GM23338 (cell line): ENCODE results near the gene ZBTB20. TPM values are rescaled to one million over a fixed set of nuclear protein-coding genes. Genes with fewer than 3 reads are reported as not detected.

ENCODE experiments used
- ATAC-seq: fragments of 200-7000 bp; cut with Tn5 transposase; 3 replicates; pipeline ENCODE4 v1.9.1; 2020
- DNase-seq: peaks from one replicate; pipeline ENCODE4 v3.0.0-alpha.2; 2015; ENCODE audit warnings: low spot score
- H2AFZ ChIP-seq: fragments of 200-600 bp; sonication (generic); 2 replicates; pipeline ENCODE4 v1.8.0; 2016; ENCODE audit warnings: antibody characterized with exemption, mild to moderate bottlenecking, moderate library complexity
- H3F3A ChIP-seq: fragments of 200-600 bp; sonication (generic); replicated peaks from 2 replicates; pipeline ENCODE4 v1.8.0; 2017; ENCODE audit warnings: antibody characterized with exemption, mixed run types, low read depth
- H3K27ac ChIP-seq: fragments of 200-600 bp; sonication (generic); 2 replicates; pipeline ENCODE4 v1.6.1; 2016; ENCODE audit warnings: low read depth
- H3K27me3 ChIP-seq: fragments of 200-600 bp; sonication (generic); 2 replicates; pipeline ENCODE4 v1.8.0; 2016; ENCODE audit warnings: mild to moderate bottlenecking, mixed run types, moderate library complexity; ENCODE audit not compliant: insufficient read depth
- H3K36me3 ChIP-seq: fragments of 200-600 bp; sonication (generic); 2 replicates; pipeline ENCODE4 v1.8.0; 2016; ENCODE audit warnings: mild to moderate bottlenecking; ENCODE audit not compliant: insufficient read depth
- H3K4me1 ChIP-seq: fragments of 200-600 bp; sonication (generic); 2 replicates; pipeline ENCODE4 v1.8.0; 2016; ENCODE audit warnings: mild to moderate bottlenecking, moderate library complexity; ENCODE audit not compliant: insufficient read depth
- H3K4me2 ChIP-seq: fragments of 200-600 bp; sonication (generic); 2 replicates; pipeline ENCODE4 v1.7.1; 2017; ENCODE audit warnings: mixed run types
- H3K4me3 ChIP-seq: fragments of 200-600 bp; sonication (generic); 2 replicates; pipeline ENCODE4 v1.6.1; 2016; ENCODE audit warnings: mixed run types
- H3K79me2 ChIP-seq: fragments of 200-600 bp; sonication (generic); replicated peaks from 2 replicates; pipeline ENCODE4 v1.8.0; 2017; ENCODE audit warnings: mild to moderate bottlenecking; ENCODE audit not compliant: insufficient read depth
- H3K9me2 ChIP-seq: fragments of 200-600 bp; sonication (generic); 2 replicates; pipeline ENCODE4 v1.8.0; 2017; ENCODE audit not compliant: insufficient read depth
- H4K20me1 ChIP-seq: fragments of 200-600 bp; sonication (generic); replicated peaks from 2 replicates; pipeline ENCODE4 v1.8.0; 2017; ENCODE audit warnings: mild to moderate bottlenecking; ENCODE audit not compliant: insufficient read depth
- H3K27ac Mint-ChIP-seq: 2 replicates; pipeline ENCODE4 v1.8.0; 2020; ENCODE audit warnings: inconsistent platforms, mild to moderate bottlenecking, moderate library complexity, mixed read lengths
- H3K27me3 Mint-ChIP-seq: 3 replicates; pipeline ENCODE4 v1.8.0; 2022; ENCODE audit warnings: low read depth, mild to moderate bottlenecking, moderate library complexity, mixed read lengths, inconsistent platforms; ENCODE audit not compliant: insufficient read depth, poor library complexity
- H3K36me3 Mint-ChIP-seq: 3 replicates; pipeline ENCODE4 v1.8.0; 2021; ENCODE audit warnings: low read depth, mild to moderate bottlenecking, inconsistent platforms, moderate library complexity, mixed read lengths
- H3K4me1 Mint-ChIP-seq: 3 replicates; pipeline ENCODE4 v1.8.0; 2020; ENCODE audit warnings: mild to moderate bottlenecking, inconsistent platforms, mixed read lengths
- H3K4me3 Mint-ChIP-seq: 3 replicates; pipeline ENCODE4 v1.8.0; 2021; ENCODE audit warnings: moderate library complexity, mild to moderate bottlenecking, inconsistent platforms, mixed read lengths
- H3K9me3 Mint-ChIP-seq: 3 replicates; pipeline ENCODE4 v1.8.0; 2020; ENCODE audit warnings: moderate library complexity, mild to moderate bottlenecking, inconsistent platforms, mixed read lengths
- CREB1 ChIP-seq: fragments of 250-450 bp; sonication (Bioruptor Pico); IDR thresholded peaks from 2 replicates; pipeline ENCODE4 v1.5.0; 2020; ENCODE audit warnings: low read depth, mild to moderate bottlenecking, moderate library complexity
- ETS1 ChIP-seq: IDR thresholded peaks from 2 replicates; pipeline ENCODE4 v1.6.1; 2016; ENCODE audit warnings: antibody characterized with exemption
- EZH2 ChIP-seq: fragments of 200-600 bp; sonication (generic); IDR thresholded peaks from one replicate; pipeline ENCODE4 v1.8.0; 2017; ENCODE audit warnings: antibody characterized with exemption, mild to moderate bottlenecking, low read depth; ENCODE audit not compliant: unreplicated experiment
- EZH2phosphoT487 ChIP-seq: fragments of 200-600 bp; sonication (generic); IDR thresholded peaks from one replicate; pipeline ENCODE4 v1.8.1; 2018; ENCODE audit warnings: antibody characterized with exemption; ENCODE audit not compliant: unreplicated experiment
- JUNB ChIP-seq: IDR thresholded peaks from one replicate; pipeline ENCODE4 v1.6.1; 2016; ENCODE audit warnings: antibody characterized with exemption; ENCODE audit not compliant: unreplicated experiment
- NANOG ChIP-seq: IDR thresholded peaks from 2 replicates; pipeline ENCODE4 v1.6.1; 2016; ENCODE audit warnings: antibody characterized with exemption, borderline replicate concordance
- POLR2AphosphoS5 ChIP-seq: IDR thresholded peaks from 2 replicates; pipeline ENCODE4 v1.6.1; 2016; ENCODE audit warnings: antibody characterized with exemption, low read depth
- REST ChIP-seq: IDR thresholded peaks from one replicate; pipeline ENCODE4 v1.6.1; 2018; ENCODE audit warnings: antibody characterized with exemption; ENCODE audit not compliant: unreplicated experiment
- ZNF114 ChIP-seq: fragments of 250-450 bp; sonication (Bioruptor Pico); IDR thresholded peaks from 2 replicates; pipeline ENCODE4 v1.5.0; 2020; ENCODE audit warnings: mild to moderate bottlenecking, moderate library complexity
- ZNF331 ChIP-seq: fragments of 250-450 bp; sonication (Bioruptor Pico); IDR thresholded peaks from 2 replicates; pipeline ENCODE4 v1.5.0; 2020; ENCODE audit warnings: low read depth, mild to moderate bottlenecking, moderate library complexity
- ZNF462 ChIP-seq: fragments of 250-450 bp; sonication (Bioruptor Pico); IDR thresholded peaks from 2 replicates; pipeline ENCODE4 v1.5.0; 2020; ENCODE audit warnings: mild to moderate bottlenecking, moderate library complexity
- polyA plus RNA-seq: library from polyadenylated mRNA; unstranded; fragments of >200 nt; fragmentation: Nextera tagmentation; extraction: Ambion mirVana; gene quantifications from 2 replicates; pipeline ENCODE4 v1.2.1, GENCODE V29; 2016
- total RNA-seq: library from RNA; depleted of rRNA; stranded (reverse); fragments of >200 nt; shearing (Covaris generic); gene quantifications from 2 replicates; pipeline ENCODE4 v1.2.3, GENCODE V29; 2014

Gene ZBTB20
- total and polyA plus RNA-seq, 2 experiments from 2014 or later: 2.0 to 3.3 TPM

GRCh38 chr3:114567771-114568170 is 579.3 kb downstream of the ZBTB20 start (continued):
- TF ChIP-seq REST: no peak
- TF ChIP-seq ZNF114 (CRISPR knock-in tag): no peak
- TF ChIP-seq ZNF462 (CRISPR knock-in tag): no peak
- TF ChIP-seq POLR2AphosphoS5: no peak
- TF ChIP-seq NANOG: no peak

GRCh38 chr3:114566767-114567166 is 580.3 kb downstream of the ZBTB20 start:
- Histone ChIP-seq H3K36me3 (no peaks in the 10 kb centered on the region), H3K27ac (no peak overlapping the region), H2AFZ (no peak overlapping the region), H3K4me3 (no peak overlapping the region), H3K4me1 (peaks cover 49% of the 10 kb centered on the region), H3K27me3 (no peaks in the 10 kb centered on the region), H4K20me1 (no peaks in the 10 kb centered on the region), H3K9me2 (no peaks in the 10 kb centered on the region; the same call in 1 of the 2 replicates), H3K79me2 (no peaks in the 10 kb centered on the region), H3F3A (no peaks in the 10 kb centered on the region), H3K4me2 (0 out of 2 replicates have a peak overlapping the region, but pooled peaks have one; percentile 12)
- no peak for ATAC-seq
- no peak for DNase-seq
- Mint-ChIP-seq H3K9me3 (no peaks in the 10 kb centered on the region), H3K4me3 (no peak overlapping the region), H3K4me1 (peaks cover 49% of the 10 kb centered on the region), H3K27ac (no peak overlapping the region), H3K27me3 (no peaks in the 10 kb centered on the region), H3K36me3 (no peaks in the 10 kb centered on the region)
- TF ChIP-seq EZH2phosphoT487 (no peak), NANOG (no peak), EZH2 (no peak), JUNB (no peak), ETS1 (no peak), ZNF331 (CRISPR knock-in tag) (no peak), CREB1 (CRISPR knock-in tag) (no peak)
